GM23248 (cell line): ENCODE measurements around the gene SET. TPM values are rescaled to one million over a fixed set of nuclear protein-coding genes. Genes with fewer than 3 reads are reported as not detected.

Source experiments
- DNase-seq: peaks from one replicate; pipeline ENCODE4 v3.0.0-alpha.2; 2015
- H2AFZ ChIP-seq: fragments of 200-600 bp; sonication (generic); 2 replicates; pipeline ENCODE4 v1.6.1; 2016; ENCODE audit warnings: antibody characterized with exemption
- H3F3A ChIP-seq: fragments of 200-600 bp; sonication (generic); 2 replicates; pipeline ENCODE4 v1.6.1; 2016; ENCODE audit warnings: mild to moderate bottlenecking, antibody characterized with exemption, mixed run types; ENCODE audit not compliant: insufficient read depth
- H3K27ac ChIP-seq: fragments of 200-600 bp; sonication (generic); 2 replicates; pipeline ENCODE4 v1.5.1; 2016; ENCODE audit warnings: mild to moderate bottlenecking
- H3K27me3 ChIP-seq: fragments of 200-600 bp; sonication (generic); replicated peaks from 2 replicates; pipeline ENCODE4 v1.6.1; 2016; ENCODE audit warnings: mild to moderate bottlenecking; ENCODE audit not compliant: insufficient read depth
- H3K36me3 ChIP-seq: fragments of 200-600 bp; sonication (generic); 2 replicates; pipeline ENCODE4 v1.6.1; 2016; ENCODE audit warnings: low read depth, mild to moderate bottlenecking
- H3K4me1 ChIP-seq: fragments of 200-600 bp; sonication (generic); 2 replicates; pipeline ENCODE4 v1.6.1; 2016; ENCODE audit warnings: mild to moderate bottlenecking; ENCODE audit not compliant: insufficient read depth
- H3K4me2 ChIP-seq: fragments of 200-600 bp; sonication (generic); one replicate; pipeline ENCODE4 v1.6.1; 2016; ENCODE audit warnings: mild to moderate bottlenecking; ENCODE audit not compliant: unreplicated experiment
- H3K4me3 ChIP-seq: fragments of 200-600 bp; sonication (generic); 2 replicates; pipeline ENCODE4 v1.5.1; 2016; ENCODE audit warnings: mild to moderate bottlenecking
- H3K79me2 ChIP-seq: fragments of 200-600 bp; sonication (generic); 2 replicates; pipeline ENCODE4 v1.6.1; 2016; ENCODE audit warnings: mild to moderate bottlenecking; ENCODE audit not compliant: insufficient read depth
- H3K9ac ChIP-seq: fragments of 200-600 bp; sonication (generic); 2 replicates; pipeline ENCODE4 v1.6.1; 2016; ENCODE audit warnings: mild to moderate bottlenecking
- H3K9me2 ChIP-seq: fragments of 200-600 bp; sonication (generic); 2 replicates; pipeline ENCODE4 v1.6.1; 2016; ENCODE audit warnings: mixed run types, mild to moderate bottlenecking, moderate library complexity; ENCODE audit not compliant: insufficient read depth
- H3K9me3 ChIP-seq: fragments of 200-600 bp; sonication (generic); one replicate; pipeline ENCODE4 v1.6.1; 2017; ENCODE audit warnings: low read depth
- H4K20me1 ChIP-seq: fragments of 200-600 bp; sonication (generic); 2 replicates; pipeline ENCODE4 v1.6.0; 2016; ENCODE audit not compliant: insufficient read depth
- EZH2 ChIP-seq: fragments of 200-600 bp; sonication (generic); IDR thresholded peaks from 2 replicates; pipeline ENCODE4 v1.6.1; 2018; ENCODE audit warnings: antibody characterized with exemption, mild to moderate bottlenecking; ENCODE audit not compliant: insufficient read depth, poor library complexity, severe bottlenecking
- EZH2phosphoT487 ChIP-seq: fragments of 200-600 bp; sonication (generic); IDR thresholded peaks from 2 replicates; pipeline ENCODE4 v1.6.1; 2018; ENCODE audit warnings: antibody characterized with exemption, moderate library complexity, mild to moderate bottlenecking, low read depth; ENCODE audit not compliant: insufficient read depth
- WGBS, 2 experiments: methylation state at CpG; one replicate each; pipeline ENCODE4 v1.1.6; 2015 to 2017; ENCODE audit warnings: low lambda C conversion rate in 2 of 2, low coverage in 1 of 2; ENCODE audit errors: missing lambda C conversion rate in 2 of 2; 5-methylcytosine and 5-hydroxymethylcytosine counted together
- in situ Hi-C: fragments of 300-500 bp; cut with MboI; formaldehyde crosslinking; loops from 2 replicates; pipeline ENCODE4 v1.15.0; 2020
- polyA plus RNA-seq: library from polyadenylated mRNA; unstranded; fragments of >200 nt; fragmentation: Nextera tagmentation; extraction: Ambion mirVana; gene quantifications from 2 replicates; pipeline ENCODE4 v1.2.1, GENCODE V29; 2016
- total RNA-seq: library from RNA; depleted of rRNA; stranded (reverse); fragments of >200 nt; shearing (Covaris generic); gene quantifications from 2 replicates; pipeline ENCODE4 v1.2.3, GENCODE V29; 2014

The SET gene
- total and polyA plus RNA-seq, 2 experiments from 2014 or later, result 175 to 283 TPM

DNA sequence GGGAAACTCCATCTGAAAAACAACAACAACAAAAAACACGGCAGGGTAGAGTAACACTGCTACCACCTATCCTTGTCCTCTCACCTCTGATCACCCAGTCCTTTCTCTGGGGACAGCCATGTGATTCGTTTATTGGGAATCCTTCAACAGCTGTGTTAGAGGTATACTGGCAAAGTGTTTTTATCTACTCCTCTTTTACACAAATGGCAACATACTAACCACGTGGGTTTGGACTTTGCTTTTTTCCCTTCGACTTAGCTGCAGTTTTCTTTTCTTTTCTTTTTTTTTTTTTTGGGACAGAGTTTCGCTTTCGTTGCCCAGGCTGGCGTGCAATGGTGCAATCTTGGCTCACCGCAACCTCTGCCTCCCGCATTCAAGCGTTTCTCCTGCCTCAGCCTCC lies 11.2 kb upstream of the SET start:
- Histone ChIP-seq H3K36me3 (no peaks in the 10 kb centered on the region), H3K4me1 (no peaks in the 10 kb centered on the region), H2AFZ (no peak overlapping the region), H3F3A (peaks cover 5% of the 10 kb centered on the region; the same call in 1 of the 2 replicates), H4K20me1 (no peaks in the 10 kb centered on the region), H3K9me3 (no peaks in the 10 kb centered on the region), H3K4me3 (no peak overlapping the region), H3K27ac (no peak overlapping the region), H3K79me2 (no peaks in the 10 kb centered on the region), H3K9ac (no peak overlapping the region), H3K9me2 (no peaks in the 10 kb centered on the region), H3K27me3 (no peaks in the 10 kb centered on the region), H3K4me2 (no peak overlapping the region)
- TF ChIP-seq EZH2, result no peak
- no peak for TF ChIP-seq EZH2phosphoT487
- in situ Hi-C loops, result no loop called here
- 96 to 98% methylated on average over 10 of the region's 10 CpGs for WGBS, 2 experiments
- DNase-seq, result no peak

- H3F3A ChIP-seq, result peaks cover 10% of the 10 kb centered on the region
- peaks cover 13% of the 10 kb centered on the region for H3K4me1 ChIP-seq
- peak overlapping the region; percentile 97 for H3K4me2 ChIP-seq
- 16 to 17% methylated on average over 21 of the region's 21 CpGs for WGBS, 2 experiments
- no peaks in the 10 kb centered on the region for H4K20me1 ChIP-seq
- peak overlapping the region; percentile 90 for H3K4me3 ChIP-seq
- peak overlapping the region; percentile 83 for H2AFZ ChIP-seq
- peaks cover 31% of the 10 kb centered on the region for H3K79me2 ChIP-seq
- peak overlapping the region; percentile 90 for H3K27ac ChIP-seq
- peak overlapping the region; percentile 89 for H3K9ac ChIP-seq
- in situ Hi-C loops, result no loop called here
- no peaks in the 10 kb centered on the region for H3K9me3 ChIP-seq
- no peaks in the 10 kb centered on the region for H3K9me2 ChIP-seq
- H3K27me3 ChIP-seq, result no peaks in the 10 kb centered on the region
- TF ChIP-seq EZH2phosphoT487, result no peak
- no peak for TF ChIP-seq EZH2
- no peaks in the 10 kb centered on the region for H3K36me3 ChIP-seq
- peak; percentile 63 for DNase-seq
Measured at GRCh38 chr9:128683340-128684064, 5.5 kb upstream of the SET start.

DNA sequence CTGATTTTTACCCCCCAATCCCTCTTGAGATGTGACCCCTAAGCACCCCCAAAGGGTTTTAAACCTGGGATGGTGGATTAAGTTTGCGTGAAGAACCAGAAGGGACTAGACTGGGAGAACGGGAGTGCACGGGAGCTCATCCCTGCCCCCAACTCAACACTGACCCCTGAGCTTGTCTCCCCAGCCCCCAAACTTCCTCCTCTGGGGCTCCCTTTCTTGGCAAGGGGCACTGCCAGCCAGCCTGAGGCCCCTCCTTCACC lies 5.0 kb upstream of the SET start:
- H3K9me3 ChIP-seq, result no peaks in the 10 kb centered on the region
- DNase-seq, result no peak
- H3F3A ChIP-seq, result peaks cover 10% of the 10 kb centered on the region
- peak overlapping the region; percentile 90 for H3K4me3 ChIP-seq
- in situ Hi-C loops, result no loop called here
- peaks cover 13% of the 10 kb centered on the region for H3K4me1 ChIP-seq
- no peaks in the 10 kb centered on the region for H3K9me2 ChIP-seq
- H3K4me2 ChIP-seq, result peak overlapping the region; percentile 97
- TF ChIP-seq EZH2 (no peak), EZH2phosphoT487 (no peak)
- WGBS, 2 experiments, result 0% methylated on average over 3 of the region's 3 CpGs
- no peaks in the 10 kb centered on the region for H4K20me1 ChIP-seq
- H3K9ac ChIP-seq, result peak overlapping the region; percentile 89
- H3K27ac ChIP-seq, result peak overlapping the region; percentile 90
- no peaks in the 10 kb centered on the region for H3K27me3 ChIP-seq
- peaks cover 31% of the 10 kb centered on the region for H3K79me2 ChIP-seq
- no peaks in the 10 kb centered on the region for H3K36me3 ChIP-seq
- H2AFZ ChIP-seq, result peak overlapping the region; percentile 83

DNA sequence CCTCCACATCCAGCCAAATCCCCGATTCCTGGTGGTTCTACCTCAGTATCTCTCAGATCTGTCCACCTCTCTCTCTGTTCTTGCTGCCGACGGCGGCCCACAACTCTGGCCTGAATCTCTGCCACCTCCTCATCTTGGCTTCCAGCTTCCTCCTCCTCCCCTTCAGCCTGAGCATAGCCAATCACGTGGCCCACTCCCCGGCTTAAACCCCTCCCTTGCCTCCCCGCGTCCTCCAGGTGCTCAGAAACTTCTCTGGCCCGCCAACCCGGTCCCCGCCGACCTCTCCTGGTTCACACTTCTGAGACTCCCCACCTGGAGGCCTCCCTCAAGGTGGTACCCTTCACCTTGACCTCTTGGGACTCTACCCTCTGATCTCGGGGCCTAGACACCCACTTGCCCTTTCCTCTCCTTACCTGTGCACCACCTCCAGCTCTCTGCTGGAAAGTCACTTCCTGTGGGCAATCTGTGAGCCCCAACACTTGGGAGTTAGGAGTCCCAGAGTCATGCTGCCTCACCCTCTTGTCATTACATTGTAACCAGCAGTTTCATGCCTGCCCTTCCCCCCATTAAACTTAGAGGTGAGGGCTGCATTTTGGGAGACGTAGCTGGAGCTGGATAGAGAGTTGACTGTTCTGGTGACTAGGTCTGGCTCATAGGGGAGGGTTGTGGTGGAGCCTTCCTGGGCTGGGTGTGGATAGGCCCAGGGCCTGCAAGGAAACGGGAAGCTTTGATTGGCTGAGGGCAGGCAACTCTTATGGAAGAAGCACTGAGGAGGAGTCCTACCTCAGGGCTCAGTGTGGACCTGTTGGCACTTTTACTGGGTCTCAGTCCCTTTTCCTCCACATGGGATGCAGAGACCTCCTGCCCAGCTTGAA lies 4.5 kb upstream of the SET start:
- Histone ChIP-seq H3K4me3 (peak overlapping the region; percentile 90), H3K79me2 (peaks cover 31% of the 10 kb centered on the region), H3F3A (peaks cover 10% of the 10 kb centered on the region), H3K36me3 (no peaks in the 10 kb centered on the region), H3K27ac (peak overlapping the region; percentile 90), H3K9me3 (no peaks in the 10 kb centered on the region), H2AFZ (peak overlapping the region; percentile 83), H3K9ac (peak overlapping the region; percentile 89), H3K27me3 (no peaks in the 10 kb centered on the region), H3K4me1 (peaks cover 13% of the 10 kb centered on the region), H3K9me2 (no peaks in the 10 kb centered on the region), H3K4me2 (peak overlapping the region; percentile 97), H4K20me1 (no peaks in the 10 kb centered on the region)
- TF ChIP-seq EZH2, result no peak
- TF ChIP-seq EZH2phosphoT487, result no peak
- peak; percentile 93 for DNase-seq
- WGBS, 2 experiments, result 3 to 7% methylated on average over 15 of the region's 15 CpGs
- in situ Hi-C loops, result no loop called here
